Astrocyte (in vitro differentiated cells and primary cell): ENCODE data around the gene MEGF10.

Experiments
- CTCF ChIP-seq: IDR thresholded peaks from 2 replicates; pipeline ENCODE4 v1.5.1; 2011; ENCODE audit warnings: low read depth, mild to moderate bottlenecking, inconsistent platforms, low read length, moderate library complexity; ENCODE audit not compliant: insufficient read depth
- EZH2 ChIP-seq: IDR thresholded peaks from 2 replicates; pipeline ENCODE4 v1.6.1; 2012; ENCODE audit warnings: mild to moderate bottlenecking, low read length, inconsistent platforms; ENCODE audit not compliant: insufficient read depth

GRCh38 chr5:127302509-127302908 is 11.9 kb downstream of the MEGF10 start:
- TF ChIP-seq CTCF, result no peak
- no peak for TF ChIP-seq EZH2
